NCI-H2196 treated with DMSO at 0.1 percent for 48 hours (cell line): ENCODE data around the gene IRAK3.
"Not testable (repeated sequence)": the region's sequence is repeated elsewhere in the genome, so short reads cannot be mapped to it uniquely, and the experiment has no call there.

ENCODE experiments used
- DNase-seq: peaks from one replicate; lab custom pipeline; 2025; ENCODE audit not compliant: unreplicated experiment; lab: John Stamatoyannopoulos, UW

Gene IRAK3

DNA sequence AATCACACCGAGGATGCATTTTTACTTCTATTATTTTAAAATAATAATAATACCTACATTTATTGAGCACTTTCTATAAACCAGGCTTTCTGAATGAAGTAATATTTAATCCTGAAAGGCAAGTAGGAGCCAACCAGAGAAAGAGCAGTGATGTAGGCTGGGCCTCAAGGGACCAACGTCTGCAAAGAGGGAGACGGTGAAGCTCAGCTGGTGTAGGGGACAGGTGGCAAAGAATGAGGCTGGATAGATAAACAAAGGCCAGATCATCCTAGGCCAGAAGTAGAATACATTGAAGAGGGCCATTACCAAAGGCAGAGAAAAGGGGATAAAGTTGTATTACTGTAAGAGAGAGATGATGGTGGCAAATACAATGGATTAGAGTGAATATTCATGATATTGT is 18.4 kb upstream of the IRAK3 start:
- no peak for DNase-seq

DNA sequence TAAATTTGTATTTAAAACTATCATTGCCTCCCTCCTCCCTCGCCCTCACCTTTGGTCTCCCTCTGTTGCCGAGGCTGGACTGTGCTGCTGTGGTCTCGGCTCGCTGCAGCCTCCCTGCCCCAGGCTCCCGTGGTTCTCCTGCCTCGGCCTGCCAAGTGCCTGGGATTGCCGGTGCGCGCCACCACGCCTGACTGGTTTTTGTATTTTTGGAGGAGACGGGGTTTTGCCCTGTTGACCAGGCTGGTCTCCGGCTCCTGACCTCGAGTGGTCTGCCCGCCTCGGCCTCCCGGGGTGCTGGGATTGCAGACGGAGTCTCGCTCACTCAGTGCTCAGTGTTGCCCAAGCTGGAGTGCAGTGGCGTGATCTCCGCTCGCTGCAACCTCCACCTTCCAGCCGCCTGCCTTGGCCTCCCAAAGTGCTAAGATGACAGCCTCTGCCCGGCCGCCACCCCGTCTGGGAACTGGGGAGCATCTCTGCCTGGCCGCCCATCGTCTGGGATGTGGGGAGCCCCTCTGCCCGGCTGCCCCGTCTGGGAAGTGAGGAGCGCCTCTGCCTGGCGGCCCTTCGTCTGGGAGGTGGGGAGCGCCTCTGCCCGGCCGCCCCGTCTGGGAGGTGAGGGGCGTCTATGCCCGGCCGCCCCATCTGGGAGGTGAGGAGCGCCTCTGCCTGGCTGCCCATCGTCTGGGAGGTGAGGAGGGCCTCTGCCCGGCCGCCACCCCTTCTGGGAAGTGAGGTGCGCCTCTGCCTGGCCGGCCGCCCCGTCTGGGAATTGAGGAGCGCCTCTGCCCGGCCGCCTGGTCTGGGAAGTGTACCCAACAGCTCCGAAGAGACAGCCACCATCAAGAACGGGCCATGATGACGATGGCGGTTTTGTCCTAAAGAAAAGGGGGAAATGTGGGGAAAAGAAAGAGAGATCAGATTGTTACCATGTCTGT is 14.4 kb upstream of the IRAK3 start:
- DNase-seq, result not testable (repeated sequence)

DNA sequence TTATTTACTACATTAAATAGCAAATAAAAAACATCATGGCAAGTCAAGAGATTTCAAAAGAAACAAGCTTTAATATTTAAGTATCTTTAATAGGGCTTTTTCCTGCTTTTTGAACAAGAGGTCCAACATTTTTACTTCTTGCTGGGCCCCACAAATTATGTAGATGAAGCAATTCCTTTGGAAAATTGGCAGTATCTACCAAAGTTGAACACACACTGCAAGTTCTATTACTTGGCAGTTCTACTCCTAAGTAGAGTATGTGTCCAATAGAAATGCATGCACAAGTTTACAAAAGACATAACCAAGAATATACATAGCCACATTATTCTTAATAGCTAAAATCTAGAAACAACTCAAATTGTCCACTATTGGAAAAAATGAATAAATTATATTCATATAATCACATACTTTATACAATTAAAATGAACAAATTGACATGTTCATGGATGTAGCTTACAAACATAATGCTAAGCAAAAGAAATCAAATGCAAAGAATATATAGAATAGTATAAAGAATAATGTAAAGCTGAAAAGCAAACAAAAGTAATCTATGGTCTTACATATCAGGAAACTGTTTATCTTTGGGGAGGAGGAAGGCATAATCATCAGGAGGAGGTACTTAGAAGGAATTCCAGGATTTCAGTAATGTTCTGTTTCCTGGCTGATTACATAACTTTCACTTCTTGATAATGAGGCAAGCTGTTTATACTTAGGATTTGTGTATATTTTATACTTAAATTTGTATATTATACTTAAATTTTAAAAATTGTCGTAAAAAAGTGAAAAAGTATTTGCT is 12.7 kb upstream of the IRAK3 start:
- no peak for DNase-seq

DNA sequence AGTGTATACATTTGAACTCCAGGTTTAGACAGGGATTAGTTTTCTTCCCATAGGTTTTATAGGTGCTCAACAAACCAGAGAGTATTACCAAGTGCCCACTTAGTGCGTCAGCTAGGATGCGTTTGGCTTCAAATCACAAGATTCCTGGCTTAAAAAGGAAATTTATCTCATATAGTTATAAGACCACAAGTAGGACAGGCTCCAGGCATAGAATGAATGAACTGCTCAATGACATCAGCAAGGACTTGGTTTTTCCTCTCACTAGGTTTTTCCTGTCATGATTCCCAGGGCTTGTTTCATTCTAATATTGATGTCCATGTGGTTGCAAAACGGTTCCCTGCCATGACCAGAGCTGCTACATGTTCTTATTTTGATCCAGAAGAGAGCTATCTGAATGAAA is 6.1 kb upstream of the IRAK3 start:
- DNase-seq, result no peak

DNA sequence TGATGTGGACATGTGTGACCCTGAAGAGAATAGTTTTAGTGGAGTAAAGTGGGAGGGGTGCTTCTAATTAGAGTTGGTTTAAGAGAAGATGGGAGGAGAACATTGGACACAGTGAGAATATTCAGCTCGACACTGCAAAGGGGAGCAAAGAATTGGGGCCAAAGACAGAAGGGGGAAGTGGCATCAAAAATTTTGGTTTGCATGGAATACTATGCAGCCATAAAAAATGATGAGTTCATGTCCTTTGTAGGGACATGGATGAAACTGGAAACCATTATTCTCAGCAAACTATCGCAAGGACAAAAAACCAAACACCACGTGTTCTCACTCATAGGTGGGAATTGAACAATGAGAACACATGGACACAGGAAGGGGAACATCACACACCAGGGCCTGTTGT is 4.2 kb upstream of the IRAK3 start:
- DNase-seq, result not testable (repeated sequence)

DNA sequence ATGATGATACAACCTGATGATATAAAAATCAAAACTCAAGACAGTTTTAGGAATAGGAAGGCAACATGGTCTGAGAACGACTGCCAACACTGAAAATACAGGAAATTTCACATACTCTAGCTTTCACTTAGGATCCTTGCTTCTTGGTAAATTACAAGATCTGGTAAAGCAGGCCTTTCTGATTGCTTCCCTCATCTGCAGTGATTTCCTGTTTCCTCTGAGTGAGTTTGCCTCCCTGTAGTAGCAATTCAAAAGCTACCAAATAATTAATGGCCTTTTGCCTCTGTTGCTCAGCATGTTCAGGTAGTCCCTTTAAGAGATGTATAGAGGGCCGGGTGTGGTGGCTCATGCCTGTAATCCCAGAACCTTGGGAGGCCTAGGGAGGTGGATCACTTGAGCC is 2.0 kb upstream of the IRAK3 start:
- DNase-seq, result no peak

DNA sequence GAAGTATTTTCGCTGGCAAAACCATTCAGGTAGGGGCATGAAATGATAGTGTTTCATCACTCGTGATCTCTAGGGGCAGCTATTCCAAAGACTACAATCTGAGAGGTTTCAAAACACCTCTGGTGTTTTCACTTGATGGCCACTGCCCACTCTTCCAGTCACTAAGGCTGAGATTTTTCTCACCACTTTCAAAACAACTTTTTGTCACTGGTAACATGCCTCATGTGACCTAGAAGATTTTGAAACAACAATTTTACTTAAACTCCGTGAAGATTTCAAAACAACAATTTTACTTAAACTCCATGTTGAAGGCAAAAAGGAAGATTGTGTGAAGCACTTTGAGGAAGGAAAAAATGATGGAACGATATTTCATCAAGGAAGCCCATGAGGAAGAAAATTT is 1.2 kb upstream of the IRAK3 start:
- DNase-seq, result no peak

DNA sequence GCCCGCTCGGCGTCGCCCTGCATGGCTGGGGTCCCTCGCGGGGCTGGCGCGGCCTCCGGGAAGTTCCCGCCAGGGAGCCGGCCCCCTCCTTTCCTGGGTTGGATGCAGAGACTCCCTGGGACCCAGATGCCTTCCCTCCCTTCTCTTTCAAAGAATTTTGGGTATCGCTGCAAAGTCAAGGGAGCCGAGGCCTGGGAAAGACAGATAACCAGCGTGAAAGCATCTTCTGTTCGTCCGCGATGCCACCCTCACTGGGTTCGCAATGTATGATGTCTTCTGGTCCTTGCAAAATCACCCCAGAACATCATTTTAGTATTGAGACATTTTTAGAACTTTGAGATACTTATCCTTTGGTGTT is 451 bp downstream of the IRAK3 start:
- DNase-seq, result no peak

DNA sequence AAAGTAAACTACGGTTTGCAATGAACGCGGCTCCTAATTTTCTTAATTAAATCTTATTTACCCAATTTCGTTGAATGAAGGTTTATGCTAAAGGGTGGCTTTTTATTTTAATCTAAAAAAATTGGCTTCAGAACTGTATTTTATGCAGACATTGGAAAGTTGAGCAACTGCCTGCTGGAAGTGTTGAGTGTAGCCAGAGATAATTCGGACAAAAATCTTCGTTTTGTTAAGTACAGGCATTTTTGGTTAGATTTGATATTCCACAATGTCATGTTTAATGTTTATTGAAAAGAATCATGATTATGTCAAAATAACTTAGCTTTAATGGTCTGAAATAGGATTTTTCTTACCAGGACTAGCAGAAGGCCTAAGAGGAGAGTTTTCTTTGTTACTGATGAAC is 875 bp downstream of the IRAK3 start:
- no peak for DNase-seq

DNA sequence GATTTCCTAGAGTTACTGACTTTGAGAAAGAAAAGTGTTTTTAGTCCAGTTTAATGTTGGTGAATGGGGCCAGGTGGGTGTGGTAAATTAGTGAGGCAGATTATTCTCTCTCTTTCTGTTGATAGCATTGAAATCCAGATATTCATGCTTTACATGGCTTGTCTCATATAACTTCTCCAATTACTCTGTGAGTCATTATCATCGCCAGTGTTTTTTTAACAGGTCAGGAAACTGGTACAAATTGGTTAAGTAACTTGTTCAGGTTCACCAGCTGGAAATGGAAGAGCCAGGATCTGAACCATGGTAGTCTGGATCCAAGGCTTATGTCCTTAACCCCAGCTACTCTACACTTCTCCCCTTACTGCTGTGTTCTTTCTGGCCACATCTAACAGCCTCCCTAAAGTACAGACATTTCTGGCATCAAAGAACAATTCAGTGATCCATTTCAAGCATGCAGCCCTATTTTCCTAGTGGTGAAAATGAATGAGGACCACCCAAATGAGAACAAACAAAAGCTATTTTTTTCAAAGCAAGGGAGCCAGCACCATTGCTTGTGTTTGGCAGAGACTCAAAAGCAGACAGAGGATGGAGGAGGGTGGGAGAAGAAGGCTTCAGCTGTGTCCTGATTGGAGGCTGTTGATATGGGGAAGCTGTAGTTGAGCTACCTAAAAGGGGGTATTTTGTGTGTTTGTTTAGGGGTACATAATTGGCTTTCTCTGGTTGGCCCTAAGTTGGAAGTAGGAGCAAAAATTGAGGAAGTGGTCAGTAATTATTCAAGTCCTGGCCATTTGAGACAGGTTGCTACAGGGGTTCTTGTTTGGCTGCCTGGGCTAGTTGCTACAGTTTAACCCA is 1.7 kb downstream of the IRAK3 start:
- DNase-seq, result no peak

DNA sequence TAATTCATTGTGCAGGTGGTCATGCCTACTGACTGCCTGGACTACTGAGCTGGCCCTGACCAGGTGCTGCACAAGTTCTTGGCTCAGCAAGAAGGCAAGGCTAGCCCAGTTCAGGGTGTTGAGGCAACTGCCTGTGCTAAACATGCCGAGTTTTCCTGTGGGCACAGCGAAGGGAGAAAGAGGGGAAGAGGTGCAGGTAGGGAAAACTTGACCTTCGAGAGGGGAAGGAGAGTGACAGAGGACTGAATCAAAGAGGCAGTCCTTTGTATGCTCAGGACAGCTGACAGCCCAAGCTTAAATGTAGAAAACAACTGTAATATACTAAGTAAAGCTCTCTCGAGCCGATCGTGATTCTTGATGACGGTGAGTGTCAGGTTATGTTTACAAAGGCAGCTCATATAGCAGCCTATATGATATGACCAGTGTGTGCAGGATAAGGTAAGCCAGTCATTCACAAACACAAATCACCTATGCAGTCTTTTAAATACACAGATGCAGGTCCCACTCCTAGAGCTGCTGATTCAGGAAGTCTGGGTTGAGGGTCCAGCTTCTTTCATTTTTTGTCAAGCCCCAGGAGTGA is 2.6 kb downstream of the IRAK3 start:
- no peak for DNase-seq

DNA sequence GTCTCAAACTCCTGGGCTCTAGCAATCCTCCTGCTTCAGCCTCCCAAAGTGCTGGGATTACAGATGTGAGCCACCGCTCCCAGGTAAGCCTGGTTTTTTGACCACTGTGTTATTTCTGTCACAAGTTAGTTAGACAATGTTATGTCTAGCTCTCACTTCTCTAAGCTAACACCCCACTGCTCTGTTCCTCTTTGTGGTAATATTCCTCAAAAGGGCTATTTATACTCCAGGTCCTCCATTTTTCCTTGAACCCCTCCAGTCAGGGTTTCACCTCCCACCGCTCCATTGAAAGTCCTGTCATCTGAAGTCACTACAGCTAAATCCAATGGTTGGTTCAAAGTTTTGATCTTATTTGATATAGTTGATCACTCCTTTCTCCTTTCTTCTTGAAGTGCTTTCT is 5.1 kb downstream of the IRAK3 start:
- DNase-seq, result no peak

DNA sequence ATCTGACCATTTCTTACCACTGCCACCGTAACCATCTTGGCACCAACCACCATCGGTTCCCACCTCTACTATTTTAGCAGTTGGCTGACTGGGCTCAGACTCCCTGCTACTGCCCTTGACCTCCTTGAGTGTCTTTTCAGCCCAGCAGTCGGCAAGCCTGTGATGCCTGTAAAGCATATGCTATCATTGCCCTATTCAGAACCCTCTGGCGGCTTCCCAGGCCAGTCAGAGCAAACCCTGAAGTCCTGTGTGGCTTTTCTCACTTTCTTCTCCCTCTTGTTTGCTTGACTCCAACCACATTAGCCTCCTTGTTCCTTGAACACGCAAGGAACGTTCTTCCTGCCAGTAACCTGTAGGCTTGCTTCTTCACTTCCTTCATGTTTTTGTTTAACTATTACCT is 6.2 kb downstream of the IRAK3 start:
- DNase-seq, result no peak

DNA sequence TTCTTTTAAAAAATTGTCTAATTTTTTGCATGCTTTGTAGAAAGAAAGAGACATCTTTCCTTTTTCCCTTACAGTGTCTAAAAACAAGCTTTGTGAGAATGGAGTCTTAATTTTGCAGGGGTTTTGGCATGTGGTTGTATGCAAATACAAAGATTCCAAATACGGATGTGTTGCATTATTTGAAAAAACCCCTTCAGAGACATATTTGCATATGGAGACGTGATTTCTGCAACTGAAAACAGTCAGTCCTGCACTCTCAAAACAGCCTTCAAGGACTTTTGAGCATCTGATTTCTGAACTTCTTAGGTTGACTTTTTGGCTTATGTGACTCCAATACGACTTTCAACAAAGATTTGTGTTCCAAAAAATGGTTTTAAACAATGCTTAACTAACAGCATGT is 7.8 kb downstream of the IRAK3 start:
- DNase-seq, result no peak

DNA sequence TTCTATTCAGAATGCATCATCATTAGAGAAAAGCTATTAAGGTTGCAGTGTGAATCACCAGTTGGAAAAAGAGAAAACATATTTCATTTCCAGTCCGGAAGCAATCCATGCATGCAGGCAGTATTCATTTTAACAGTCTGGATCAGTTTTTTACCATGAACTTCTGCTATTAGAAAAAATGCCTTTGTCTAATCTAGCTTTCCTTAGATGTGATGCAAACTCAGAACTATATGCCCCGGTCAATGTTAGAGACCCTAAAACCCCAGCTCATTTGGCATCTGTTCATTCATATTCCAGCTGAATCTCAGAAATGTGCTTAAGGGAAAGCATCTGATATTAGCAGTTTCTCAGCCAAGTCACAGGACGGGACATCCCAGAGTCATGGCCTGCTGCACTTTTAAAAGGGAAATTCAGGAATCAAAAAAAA is 8.5 kb downstream of the IRAK3 start:
- DNase-seq, result no peak

DNA sequence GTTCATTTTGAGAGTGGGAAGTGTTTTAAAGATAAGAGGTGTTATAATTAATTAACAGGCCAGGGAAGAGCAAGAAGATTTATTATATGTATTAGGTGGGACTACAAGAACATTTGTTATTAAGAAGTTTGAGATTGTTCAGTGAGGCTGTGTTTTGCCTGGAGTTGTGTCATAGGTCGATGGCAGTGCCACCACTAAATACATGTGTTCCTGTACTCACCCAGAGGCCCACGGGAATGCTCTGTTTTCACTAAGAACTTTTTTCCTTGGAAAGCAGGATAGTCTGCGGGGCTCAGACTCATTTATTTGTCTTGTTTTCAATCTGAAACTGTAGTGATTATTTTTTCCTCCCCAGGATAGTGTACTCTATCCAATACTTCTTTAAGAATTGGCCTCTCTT is 10.1 kb downstream of the IRAK3 start:
- DNase-seq, result no peak

DNA sequence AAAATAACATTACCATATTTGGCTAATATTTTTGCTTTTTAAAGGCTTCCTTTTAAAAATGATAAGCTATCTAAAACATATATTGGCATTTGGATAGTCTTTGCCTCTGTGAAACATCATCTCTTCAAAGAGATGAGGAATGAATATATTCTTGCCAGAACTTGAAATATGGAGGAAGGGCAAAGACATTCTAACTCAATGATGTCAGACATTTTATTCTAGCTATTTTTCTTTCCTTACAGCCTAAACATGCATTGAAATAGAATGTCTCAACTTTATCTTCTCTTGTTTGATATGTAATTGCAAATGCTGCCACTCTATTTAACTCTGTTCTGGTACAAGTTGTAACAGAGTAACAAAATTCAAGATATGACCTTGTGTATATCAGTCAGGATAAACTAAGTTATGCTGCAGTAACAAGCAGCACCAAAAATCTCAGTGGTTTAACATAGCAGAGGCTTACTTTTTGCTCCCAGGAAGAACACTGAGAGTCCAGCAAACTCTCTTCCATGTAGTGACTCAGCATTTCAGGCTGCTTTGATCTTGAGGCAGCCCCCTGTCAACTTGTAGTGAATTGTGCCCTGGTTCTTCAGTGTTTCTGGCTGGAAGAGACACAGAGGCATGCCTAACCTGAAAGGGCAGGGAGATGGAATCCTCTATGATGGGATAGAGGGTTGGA is 11.0 kb downstream of the IRAK3 start:
- DNase-seq, result no peak

DNA sequence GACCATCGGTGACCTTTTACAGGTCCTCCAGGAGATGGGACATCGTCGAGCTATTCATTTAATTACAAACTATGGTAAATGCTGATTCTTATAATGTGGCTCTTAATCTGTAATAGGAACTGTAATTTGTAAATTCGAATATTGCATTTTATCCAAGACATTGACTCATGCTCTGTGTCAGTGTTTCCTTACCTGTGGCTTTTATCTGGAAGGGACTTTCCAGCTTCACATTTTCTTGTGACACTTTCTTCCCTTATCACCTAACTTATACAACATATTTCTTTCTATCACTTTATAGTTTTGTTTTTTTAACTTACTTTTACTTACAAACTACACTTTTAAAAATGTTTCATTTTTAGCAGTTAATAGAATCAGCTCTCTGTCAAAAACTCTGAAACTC is 14.8 kb downstream of the IRAK3 start:
- DNase-seq, result no peak

DNA sequence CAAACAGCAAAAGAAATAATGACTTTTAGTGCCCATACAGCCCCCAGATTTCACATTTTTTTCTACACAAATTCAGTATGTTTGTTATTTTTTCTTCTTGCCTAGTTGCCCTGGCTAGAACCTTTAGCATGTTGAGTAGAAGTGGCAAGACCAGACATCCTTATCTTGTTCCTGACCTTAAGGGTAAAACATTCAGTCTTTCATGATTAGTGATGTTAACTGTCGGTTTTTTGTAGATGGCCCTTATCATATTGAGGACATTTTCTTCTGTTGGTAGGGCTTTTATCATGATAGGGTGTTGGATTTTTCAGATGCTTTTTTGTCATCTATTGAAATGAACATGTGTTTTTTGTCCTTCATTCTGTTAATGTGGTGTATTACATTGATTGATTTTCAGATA is 17.1 kb downstream of the IRAK3 start:
- DNase-seq, result no peak

DNA sequence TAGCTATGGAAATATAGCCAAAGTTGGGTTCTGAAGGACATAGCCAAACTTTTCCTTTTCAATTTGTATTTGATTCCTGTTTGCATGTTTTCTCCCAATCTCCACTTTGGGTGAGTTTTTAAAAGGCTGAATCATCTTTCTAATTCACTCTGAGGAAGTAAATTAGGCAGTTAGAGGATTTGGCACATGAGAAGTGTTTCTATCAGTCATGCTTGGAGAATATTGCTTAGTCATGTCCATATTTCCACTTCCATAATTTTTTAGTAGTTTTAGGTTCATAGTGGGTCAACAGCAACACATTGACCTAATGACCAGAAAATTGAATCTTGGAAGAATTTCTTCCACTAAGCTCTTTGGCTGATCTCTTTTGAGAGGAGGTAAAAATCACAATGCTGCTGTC is 21.8 kb downstream of the IRAK3 start:
- DNase-seq, result no peak

DNA sequence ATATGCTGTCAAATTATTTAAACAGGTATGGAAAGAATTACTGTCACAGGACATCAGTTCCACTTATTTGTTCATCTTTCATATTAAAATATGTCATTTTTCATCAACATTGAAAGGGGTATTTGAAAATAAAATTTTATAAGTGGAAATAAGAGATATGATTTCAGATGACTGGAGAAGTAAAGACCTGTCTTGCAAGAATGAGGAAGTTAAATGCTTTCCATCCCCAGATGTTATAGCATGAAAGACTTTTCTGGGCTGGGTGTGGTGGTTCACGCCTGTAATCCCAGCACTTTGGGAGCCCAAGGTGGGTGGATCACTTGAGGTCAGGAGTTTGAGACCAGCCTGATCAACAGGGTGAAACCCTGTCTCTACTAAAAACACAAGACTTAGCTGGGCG is 22.6 kb downstream of the IRAK3 start:
- DNase-seq, result not testable (repeated sequence)
